ENCODE data around the gene LCN10. TPM values are rescaled to one million over a fixed set of nuclear protein-coding genes. Genes with fewer than 3 reads are reported as not detected.

LCN10 gene
- total RNA-seq, 4 donors from 2014 or later: 3.5 to 10.2 (median 5.0) TPM

DNA sequence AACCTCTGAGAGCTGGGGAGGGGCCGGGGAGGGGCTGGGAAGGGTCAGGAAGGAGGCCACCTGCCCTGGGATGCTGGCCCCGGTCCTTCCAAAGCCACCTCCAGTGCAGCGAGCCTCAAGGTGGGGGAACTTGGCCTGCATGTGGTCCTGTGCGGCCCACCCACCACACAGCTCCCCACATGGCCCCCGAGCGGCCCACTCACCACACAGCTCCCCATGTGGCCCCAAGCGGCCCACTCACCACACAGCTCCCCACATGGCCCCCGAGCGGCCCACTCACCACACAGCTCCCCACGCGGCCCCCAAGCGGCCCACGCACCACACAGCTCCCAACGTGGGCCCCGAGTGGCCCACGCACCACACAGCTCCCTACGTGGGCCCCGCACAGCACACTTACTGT is 2.0 kb upstream of the LCN10 start:
- TF ChIP-seq, protein P1, sequence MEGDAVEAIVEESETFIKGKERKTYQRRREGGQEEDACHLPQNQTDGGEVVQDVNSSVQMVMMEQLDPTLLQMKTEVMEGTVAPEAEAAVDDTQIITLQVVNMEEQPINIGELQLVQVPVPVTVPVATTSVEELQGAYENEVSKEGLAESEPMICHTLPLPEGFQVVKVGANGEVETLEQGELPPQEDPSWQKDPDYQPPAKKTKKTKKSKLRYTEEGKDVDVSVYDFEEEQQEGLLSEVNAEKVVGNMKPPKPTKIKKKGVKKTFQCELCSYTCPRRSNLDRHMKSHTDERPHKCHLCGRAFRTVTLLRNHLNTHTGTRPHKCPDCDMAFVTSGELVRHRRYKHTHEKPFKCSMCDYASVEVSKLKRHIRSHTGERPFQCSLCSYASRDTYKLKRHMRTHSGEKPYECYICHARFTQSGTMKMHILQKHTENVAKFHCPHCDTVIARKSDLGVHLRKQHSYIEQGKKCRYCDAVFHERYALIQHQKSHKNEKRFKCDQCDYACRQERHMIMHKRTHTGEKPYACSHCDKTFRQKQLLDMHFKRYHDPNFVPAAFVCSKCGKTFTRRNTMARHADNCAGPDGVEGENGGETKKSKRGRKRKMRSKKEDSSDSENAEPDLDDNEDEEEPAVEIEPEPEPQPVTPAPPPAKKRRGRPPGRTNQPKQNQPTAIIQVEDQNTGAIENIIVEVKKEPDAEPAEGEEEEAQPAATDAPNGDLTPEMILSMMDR (IDR thresholded peaks at IDR 0.05): no peak
- DNase-seq (ENCODE audit: low spot score) (no peak), ATAC-seq (ENCODE audit: low FRiP score) (no peak)

DNA sequence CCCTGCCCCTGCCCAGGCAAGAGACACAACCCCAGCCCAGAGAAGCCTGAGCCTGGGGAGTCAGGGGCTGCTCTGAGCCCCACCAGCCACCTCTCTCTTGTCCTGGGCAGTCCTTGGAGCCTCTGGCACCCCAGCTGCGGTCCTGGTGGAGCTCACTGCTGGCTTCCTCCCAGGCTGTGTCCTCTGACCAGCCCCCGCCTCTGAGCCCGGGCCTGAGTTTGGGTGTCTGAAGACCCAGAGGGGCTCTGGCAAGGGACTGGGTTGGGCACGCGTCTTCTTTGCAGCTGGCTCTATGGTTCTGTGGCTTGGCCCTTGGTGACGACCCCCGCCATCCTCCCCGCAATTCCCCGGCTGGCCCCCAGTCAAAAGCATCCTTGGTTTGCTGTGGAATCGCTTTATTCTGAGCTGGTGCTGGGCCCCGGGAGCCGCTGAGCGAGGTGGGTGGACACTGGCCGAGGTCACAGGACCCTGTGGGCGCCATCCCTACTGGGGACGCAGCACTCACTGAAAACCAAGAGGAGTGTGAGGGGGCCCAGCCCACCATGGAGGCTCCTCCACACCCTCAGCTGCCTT is 985 bp upstream of the LCN10 start:
- TF ChIP-seq, protein P1 (IDR thresholded peaks at IDR 0.05): no peak
- DNase-seq (ENCODE audit: low spot score) (no peak), ATAC-seq (ENCODE audit: low FRiP score) (no peak)

- no peak for DNase-seq (ENCODE audit: low spot score)
- no peak for ATAC-seq (ENCODE audit: low FRiP score)
- TF ChIP-seq, protein P1 (IDR thresholded peaks at IDR 0.05): no peak
Measured at GRCh38 chr9:136741883-136742571, 713 bp downstream of the LCN10 start.

- TF ChIP-seq, protein P1 (IDR thresholded peaks at IDR 0.05): no peak
- DNase-seq (ENCODE audit: low spot score): no peak
- no peak for ATAC-seq (ENCODE audit: low FRiP score)
Measured at GRCh38 chr9:136740971-136741882, 1.5 kb downstream of the LCN10 start.

DNA sequence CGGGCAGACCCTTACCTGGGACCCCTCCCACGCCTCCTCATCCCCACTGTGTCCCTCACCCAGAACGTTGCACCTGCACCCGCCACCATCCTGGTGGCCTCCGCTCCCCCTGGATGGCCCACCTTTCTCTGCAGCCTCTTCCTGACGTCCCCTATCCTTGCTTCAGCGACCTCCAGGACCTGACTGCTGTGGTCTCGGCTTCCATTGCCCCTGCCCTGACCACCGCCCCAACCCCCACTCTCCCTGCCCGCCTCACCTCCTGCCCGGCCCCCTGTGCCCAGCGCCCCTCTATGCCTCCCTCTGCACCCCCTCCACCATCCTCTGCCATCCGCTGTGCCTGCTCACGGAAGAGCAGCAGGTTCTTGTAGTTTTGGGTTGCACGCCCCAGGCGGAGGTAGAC is 2.2 kb downstream of the LCN10 start:
- DNase-seq (ENCODE audit: low spot score): no peak
- TF ChIP-seq, protein P1 (IDR thresholded peaks at IDR 0.05): no peak
- no peak for ATAC-seq (ENCODE audit: low FRiP score)

DNA sequence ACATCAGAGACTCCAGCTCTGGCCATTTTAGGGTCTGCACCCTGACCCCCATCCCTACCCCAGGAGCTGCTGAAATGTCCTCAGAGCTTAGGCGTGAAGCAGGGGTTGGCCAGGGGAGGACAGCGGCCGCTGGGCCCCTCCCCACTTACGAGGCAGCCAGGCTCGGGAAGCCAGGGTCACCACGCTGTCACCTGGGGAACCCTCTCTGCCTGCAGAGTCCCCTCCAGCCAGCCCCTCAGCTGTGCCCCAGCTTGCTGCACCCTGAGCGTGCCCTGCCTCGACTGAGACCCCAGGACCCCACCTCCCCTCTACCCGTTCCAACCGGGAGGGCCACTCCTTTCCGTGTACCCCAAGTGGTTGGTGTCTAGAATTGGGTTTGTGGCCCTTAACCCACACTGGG is 2.7 kb downstream of the LCN10 start:
- no peak for ATAC-seq (ENCODE audit: low FRiP score)
- no peak for DNase-seq (ENCODE audit: low spot score)
- TF ChIP-seq, protein P1 (IDR thresholded peaks at IDR 0.05): no peak

Measured in omental fat pad (tissue), 4 donors.